HG02938 (cell line): ENCODE measurements around the gene DGCR6L.
"Not testable (repeated sequence)": the region's sequence is repeated elsewhere in the genome, so short reads cannot be mapped to it uniquely, and the experiment has no call there.

Source experiments
- ATAC-seq: cut with Tn5 transposase; IDR thresholded peaks from one replicate; pipeline ENCODE4 v1.9.1; 2021; ENCODE audit warnings: mild to moderate bottlenecking, moderate library complexity; ENCODE audit not compliant: unreplicated experiment

Gene DGCR6L

DNA sequence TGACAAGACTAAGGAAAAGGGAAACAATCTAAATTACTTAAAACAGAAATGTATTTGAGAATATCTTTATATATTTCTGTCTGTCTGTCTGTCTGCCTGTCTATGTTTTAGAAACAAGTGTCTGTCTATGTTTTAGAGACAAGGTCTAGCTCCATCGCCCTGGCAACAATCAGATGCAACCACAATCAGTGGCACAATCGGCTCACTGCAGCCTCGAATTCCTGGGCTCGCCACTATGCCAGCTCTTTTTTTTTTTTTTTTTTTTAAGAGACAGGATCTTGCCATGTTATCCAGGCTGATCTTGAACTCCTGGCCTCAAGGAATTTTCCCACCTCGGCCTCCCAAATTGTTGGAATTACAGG is 8.7 kb upstream of the DGCR6L start:
- ATAC-seq = not testable (repeated sequence)

- ATAC-seq = not testable (repeated sequence)
These were observed 6.1 kb upstream of the DGCR6L start for GRCh38 chr22:20325996-20326395.

DNA sequence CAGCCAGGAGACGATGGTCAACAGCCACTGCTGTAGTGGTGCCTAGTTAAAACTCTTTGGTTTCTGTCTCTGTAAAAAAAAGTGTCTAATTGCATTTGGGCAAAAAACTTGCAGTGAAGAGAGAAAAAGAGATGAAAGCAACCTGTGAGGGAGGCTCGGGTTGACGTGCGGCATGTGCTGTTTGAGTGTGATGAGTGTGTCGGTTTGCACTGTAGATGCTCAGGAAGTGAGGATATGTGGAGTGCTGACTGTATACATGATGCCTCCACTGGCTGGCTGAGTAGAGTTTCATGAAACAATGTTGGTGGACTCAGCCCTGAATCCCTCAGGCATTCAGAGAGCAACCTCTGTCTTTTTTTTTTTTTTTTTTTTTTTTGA is 4.3 kb upstream of the DGCR6L start:
- ATAC-seq = no peak

GRCh38 chr22:20321552-20322211 is 1.8 kb upstream of the DGCR6L start:
- not testable (repeated sequence) for ATAC-seq

DNA sequence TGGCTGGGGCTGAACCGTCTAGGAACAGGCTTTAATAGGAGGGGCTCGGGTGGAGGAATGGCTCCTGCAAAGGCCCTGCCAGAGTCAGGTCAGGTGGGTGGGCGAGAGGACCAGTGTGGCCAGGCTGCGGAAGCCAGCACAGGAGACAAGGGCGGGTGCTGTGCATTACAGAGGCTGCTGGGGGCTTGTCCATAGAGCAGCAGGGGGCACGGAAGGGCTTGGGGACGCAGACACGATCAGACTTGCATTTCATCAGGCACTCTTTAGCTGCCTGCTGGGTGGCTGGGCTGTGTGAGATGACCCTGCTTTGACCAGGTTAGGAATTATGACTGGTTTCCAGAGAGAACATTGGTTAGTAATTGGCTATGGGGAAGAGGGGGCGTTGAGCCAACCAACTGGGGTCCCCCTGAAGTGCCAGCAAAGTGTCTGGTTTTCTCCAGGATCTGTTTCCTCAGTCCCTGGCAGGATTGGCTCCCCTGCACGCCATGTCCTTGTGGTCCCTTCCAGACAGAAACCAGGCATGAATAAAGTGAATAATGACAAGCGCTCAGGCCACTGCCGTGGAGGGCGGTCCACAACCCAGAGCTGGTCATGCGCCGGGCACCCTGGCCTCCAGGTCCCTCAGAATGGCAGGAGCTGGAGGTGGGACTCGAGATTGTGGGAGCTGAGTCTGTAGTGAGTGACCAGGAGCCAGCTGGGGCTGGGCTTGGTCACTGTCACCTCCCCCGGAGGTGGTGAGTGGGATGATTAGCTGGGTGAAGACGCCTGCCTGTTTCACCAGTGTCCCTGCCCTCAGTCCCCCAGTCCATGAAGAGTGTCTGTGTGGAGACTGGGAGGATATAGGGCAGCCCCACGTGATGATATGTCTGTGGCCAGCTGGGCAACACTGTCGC is 1.0 kb upstream of the DGCR6L start:
- not testable (repeated sequence) for ATAC-seq

- ATAC-seq = no peak
These were observed 667 bp downstream of the DGCR6L start for GRCh38 chr22:20319041-20319744.

DNA sequence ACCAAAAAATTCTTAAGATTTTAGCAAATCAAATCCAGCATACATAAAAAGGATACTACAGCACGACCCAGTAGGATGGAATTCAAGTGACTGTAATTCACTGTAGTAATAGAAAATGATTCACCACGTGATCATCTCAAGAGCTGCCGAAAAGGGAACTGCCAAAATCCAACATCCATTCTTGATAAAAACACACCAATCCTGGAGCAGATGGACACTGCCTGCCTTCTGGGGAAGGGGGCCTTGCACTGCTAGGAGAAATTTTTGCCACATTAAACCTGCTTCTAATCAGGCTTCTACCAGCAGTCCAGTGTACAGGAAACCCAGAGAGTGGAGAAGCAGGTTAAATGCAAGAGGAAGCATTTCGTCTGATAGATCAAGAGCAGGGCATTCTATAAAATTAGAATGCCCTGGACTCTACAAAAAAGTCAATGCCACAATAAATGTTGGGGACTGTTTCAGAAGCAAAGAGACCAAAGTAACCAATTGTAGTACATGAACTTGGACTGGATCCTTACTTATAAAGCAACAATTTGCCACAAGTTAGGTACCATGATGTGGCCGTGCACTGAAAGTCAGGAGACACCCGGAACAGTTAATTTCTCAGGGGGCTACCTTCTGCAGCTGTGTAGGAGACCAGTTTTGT is 1.7 kb downstream of the DGCR6L start:
- not testable (repeated sequence) for ATAC-seq

- not testable (repeated sequence) for ATAC-seq
These were observed 2.3 kb downstream of the DGCR6L start for GRCh38 chr22:20317402-20318042.

- ATAC-seq = no peak
These were observed 2.9 kb downstream of the DGCR6L start for GRCh38 chr22:20316844-20317401.

- no peak for ATAC-seq
These were observed 3.5 kb downstream of the DGCR6L start for GRCh38 chr22:20316217-20316843.

DNA sequence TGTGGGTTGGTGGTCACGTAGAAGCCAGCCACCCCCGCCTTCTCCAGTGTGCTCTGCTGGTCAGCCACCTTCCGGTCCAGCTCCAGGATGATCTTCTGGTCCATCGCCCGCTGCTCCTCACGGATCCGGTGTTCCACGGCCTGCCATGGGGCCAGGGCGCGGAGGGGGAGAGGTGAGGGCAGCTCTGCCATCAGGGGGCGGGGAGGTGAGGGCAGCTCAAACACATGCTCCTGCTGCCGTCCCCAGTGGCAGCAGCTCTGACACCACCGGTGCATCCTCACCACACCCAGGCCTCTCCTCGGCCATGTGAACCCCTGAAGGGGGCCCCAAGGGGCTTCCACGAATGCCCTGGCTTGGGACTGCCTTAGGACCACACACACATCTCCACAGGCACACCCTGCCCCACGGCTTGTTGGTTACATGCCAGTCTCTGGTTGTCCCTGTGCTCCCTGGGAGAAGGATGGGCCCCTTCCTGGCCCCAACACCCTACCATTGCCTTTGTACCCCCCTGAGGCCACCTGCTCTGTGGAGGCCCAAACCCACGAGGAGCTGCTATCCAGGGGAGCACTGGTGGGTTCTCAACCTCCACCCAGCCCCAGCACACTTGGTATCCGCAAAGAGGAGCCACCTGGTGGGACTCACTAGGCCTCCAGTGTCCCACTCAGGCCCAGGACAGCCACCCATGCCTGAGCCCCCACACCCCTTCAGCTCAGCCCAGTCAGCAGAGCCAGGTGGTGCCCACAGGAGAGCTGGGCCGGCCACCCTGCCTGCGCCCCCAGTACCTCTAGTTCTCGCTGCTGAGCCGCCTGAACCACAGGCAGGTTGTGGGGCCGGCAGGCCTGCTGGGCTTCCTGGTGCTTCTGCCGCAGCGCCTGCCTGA is 4.3 kb downstream of the DGCR6L start:
- no peak for ATAC-seq

DNA sequence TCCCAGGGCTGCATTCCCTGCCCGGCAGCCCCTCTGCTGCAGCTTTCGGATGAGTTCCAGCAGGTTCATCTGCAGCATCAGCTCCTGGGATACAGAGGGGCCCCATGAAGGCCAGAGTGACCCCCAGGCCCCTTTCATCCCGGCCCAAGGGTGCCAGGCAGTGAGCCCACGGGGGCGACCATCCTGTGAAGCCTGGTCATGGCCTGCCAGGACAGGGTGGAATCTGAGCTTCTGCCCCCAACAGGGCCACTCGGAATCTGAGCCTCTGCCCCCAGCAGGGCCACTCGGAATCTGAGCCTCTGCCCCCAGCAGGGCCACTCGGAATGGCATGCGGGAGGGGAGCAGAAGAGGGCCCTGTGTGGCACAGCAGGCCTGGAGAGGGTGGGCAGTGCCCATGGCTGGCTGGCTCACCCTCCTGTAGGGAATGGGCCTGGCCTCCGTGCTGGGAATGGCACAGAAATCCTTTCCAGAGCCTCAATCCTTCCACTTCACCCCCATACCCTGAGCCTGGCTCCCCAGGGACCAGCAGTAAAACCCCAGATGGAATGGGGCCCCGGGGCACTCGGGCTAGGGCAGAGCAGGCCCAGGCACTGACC is 5.0 kb downstream of the DGCR6L start:
- ATAC-seq = not testable (repeated sequence)

DNA sequence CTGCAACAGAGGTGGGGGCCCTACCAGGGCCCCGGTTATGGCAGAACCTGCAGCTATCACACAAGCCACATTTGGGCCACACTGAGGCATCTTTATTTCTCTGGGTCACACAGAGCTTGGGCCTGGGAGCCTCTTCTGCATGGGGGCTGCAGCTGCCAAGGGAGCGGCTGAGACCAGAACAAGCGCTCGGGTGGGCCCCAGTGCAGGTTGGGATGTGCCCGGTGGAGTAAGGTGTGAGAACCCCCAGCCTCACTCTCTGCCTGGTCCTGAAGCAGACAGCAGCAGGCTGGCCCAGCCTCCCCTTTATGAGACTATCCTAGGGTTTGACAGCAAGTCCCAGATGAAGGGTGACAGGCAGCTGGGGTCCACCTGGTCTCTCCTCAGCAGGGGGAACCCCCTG is 5.7 kb downstream of the DGCR6L start:
- ATAC-seq = not testable (repeated sequence)

GRCh38 chr22:20313306-20314077 is 6.4 kb downstream of the DGCR6L start:
- not testable (repeated sequence) for ATAC-seq

DNA sequence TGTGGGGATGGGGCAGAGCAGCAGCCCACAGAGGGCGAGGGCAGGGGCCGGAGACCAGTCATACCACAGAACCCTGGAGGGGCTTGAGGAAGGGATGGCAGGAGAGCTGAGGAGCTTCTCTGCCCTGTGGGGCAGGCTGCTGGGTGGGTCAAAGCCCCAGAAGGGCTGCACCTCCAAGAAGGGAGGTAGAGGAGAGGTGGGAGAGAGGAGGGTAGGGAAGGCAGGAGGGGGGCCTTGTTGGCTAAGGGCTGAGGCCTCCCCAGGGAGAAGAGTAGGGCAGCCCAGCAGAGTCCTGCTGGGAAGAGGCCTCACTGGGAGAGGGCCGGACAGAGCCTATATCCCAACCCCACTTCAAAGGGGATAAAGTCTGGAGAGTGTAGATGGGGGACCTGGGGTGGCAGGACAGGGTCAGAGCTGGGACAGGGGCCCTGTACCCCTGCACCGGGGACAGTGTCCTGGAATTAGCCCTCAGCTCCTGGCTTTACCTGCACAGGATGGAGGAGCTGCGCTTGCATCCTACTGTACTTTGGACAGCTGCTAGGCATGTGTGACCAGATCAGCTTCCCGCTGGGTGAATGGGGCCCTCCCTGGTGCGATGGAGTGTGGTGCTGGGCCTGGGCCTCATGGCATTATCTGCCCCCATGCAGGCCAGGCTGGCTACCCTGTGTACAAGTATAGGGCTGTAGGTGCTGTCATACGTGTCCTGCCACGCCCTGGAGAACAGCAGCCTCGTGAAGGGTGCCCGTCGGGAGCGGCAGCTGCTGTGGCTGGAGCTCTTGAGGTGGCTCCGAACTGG is 7.3 kb downstream of the DGCR6L start:
- ATAC-seq = no peak

DNA sequence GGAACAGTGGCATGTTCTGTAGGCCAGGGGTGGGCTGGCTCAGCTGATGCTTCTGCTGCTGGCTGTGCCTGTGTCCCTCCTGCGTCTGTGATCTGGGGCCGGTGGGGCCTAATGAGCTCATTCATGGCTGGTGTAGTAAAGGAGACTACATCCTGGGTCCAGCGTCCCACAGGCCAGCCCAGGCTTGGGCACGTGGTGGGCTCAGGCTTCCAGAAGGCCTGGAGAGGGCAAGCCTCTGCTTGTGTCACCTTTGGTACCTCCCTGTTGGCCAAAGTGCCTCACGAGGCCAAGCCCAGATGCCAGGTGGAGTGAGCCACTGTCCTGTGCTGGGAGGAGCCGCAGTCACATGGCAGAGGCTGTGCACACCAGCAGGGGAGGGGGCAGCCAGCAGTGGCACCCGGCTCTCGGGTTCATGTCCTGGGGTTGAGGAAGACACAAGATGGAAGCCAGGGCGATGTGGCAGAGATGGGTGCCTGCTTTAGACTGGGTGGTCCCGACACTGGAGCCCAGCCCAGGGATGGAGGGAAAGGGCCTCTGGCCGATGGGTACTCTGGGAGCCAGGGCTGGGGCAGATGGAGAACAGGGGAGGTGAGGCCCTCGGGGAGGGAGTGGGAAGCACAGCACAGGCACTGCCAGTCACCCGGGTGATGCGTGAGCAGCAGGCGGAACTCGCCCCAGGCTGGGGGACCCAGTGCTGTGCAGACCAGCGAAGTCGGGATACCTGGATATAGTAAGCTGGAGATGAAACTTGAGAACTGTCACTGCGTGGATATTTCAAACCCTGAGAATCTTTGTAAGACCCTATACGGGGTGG is 8.4 kb downstream of the DGCR6L start:
- not testable (repeated sequence) for ATAC-seq
